ENCODE measurements around the gene LONRF3.

DNA sequence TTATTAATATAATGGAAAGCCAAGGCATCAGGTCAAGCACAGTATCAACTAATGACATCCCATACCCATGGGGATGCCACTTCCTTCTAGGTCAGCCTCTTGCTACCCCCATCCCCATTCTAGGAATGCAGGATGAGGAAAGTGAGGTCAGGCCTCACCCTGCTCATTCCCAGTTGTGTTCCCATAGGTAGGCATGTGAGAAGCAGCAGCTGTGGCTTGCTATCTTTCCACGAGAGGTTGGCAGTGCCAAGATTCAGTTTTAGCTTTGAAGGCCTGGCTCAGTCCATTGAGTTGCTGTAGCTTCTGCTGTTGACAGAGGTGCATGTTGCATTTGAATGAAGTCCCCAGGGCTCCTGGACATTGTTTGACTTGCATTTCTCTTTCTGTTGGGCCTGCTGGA is 15.5 kb downstream of the LONRF3 start:
- TF ChIP-seq, protein P1, sequence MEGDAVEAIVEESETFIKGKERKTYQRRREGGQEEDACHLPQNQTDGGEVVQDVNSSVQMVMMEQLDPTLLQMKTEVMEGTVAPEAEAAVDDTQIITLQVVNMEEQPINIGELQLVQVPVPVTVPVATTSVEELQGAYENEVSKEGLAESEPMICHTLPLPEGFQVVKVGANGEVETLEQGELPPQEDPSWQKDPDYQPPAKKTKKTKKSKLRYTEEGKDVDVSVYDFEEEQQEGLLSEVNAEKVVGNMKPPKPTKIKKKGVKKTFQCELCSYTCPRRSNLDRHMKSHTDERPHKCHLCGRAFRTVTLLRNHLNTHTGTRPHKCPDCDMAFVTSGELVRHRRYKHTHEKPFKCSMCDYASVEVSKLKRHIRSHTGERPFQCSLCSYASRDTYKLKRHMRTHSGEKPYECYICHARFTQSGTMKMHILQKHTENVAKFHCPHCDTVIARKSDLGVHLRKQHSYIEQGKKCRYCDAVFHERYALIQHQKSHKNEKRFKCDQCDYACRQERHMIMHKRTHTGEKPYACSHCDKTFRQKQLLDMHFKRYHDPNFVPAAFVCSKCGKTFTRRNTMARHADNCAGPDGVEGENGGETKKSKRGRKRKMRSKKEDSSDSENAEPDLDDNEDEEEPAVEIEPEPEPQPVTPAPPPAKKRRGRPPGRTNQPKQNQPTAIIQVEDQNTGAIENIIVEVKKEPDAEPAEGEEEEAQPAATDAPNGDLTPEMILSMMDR (IDR thresholded peaks at IDR 0.05), result no peak
- no peak for TF ChIP-seq POLR2A (IDR thresholded peaks at IDR 0.05)
- no peak for TF ChIP-seq EP300 (IDR thresholded peaks at IDR 0.05)
- no peak for TF ChIP-seq POLR2AphosphoS5 (IDR thresholded peaks at IDR 0.05)

Measured in stomach (tissue), 4 donors.